IPS-15b (cell line): ENCODE measurements around the gene CCDC188.
A peak's percentile ranks its signal among the peaks of the same experiment; 100 is the strongest.

Source experiments
- H3K27me3 ChIP-seq: one replicate; pipeline ENCODE4 v1.6.1; 2013; ENCODE audit warnings: low read length; ENCODE audit not compliant: control insufficient read depth, insufficient read depth
- H3K36me3 ChIP-seq: one replicate; pipeline ENCODE4 v1.6.1; 2013; ENCODE audit warnings: low read length; ENCODE audit not compliant: control insufficient read depth, insufficient read depth
- H3K4me1 ChIP-seq: one replicate; pipeline ENCODE4 v1.6.1; 2013; ENCODE audit warnings: mild to moderate bottlenecking, low read length; ENCODE audit not compliant: control insufficient read depth, insufficient read depth
- H3K4me3 ChIP-seq: one replicate; pipeline ENCODE4 v1.5.1; 2013; ENCODE audit warnings: low read depth, low read length
- H3K9ac ChIP-seq: one replicate; pipeline ENCODE4 v1.6.1; 2013; ENCODE audit warnings: low read depth, mild to moderate bottlenecking, low read length
- H3K9me3 ChIP-seq: one replicate; pipeline ENCODE4 v1.6.1; 2013; ENCODE audit warnings: mild to moderate bottlenecking, low read length; ENCODE audit not compliant: control insufficient read depth, insufficient read depth

Gene CCDC188

GRCh38 chr22:20127318-20127868, 23.5 kb downstream of the CCDC188 start:
- H3K36me3 ChIP-seq, result peaks cover 45% of the 10 kb centered on the region

GRCh38 chr22:20126284-20127029, 24.4 kb downstream of the CCDC188 start:
- H3K36me3 ChIP-seq, result peaks cover 52% of the 10 kb centered on the region
- H3K9ac ChIP-seq, result no peak overlapping the region
- H3K9me3 ChIP-seq, result no peaks in the 10 kb centered on the region
- H3K27me3 ChIP-seq, result no peaks in the 10 kb centered on the region
- no peak overlapping the region for H3K4me3 ChIP-seq
- no peaks in the 10 kb centered on the region for H3K4me1 ChIP-seq

More at GRCh38 chr22:20127318-20127868, 23.5 kb downstream of the CCDC188 start:
- H3K27me3 ChIP-seq, result no peaks in the 10 kb centered on the region
- H3K4me1 ChIP-seq, result no peaks in the 10 kb centered on the region
- H3K9ac ChIP-seq, result no peak overlapping the region
- no peaks in the 10 kb centered on the region for H3K9me3 ChIP-seq
- no peak overlapping the region for H3K4me3 ChIP-seq

GRCh38 chr22:20125201-20126174, 25.4 kb downstream of the CCDC188 start:
- no peaks in the 10 kb centered on the region for H3K27me3 ChIP-seq
- H3K4me1 ChIP-seq, result no peaks in the 10 kb centered on the region
- H3K9me3 ChIP-seq, result no peaks in the 10 kb centered on the region
- no peak overlapping the region for H3K4me3 ChIP-seq
- H3K9ac ChIP-seq, result no peak overlapping the region
- peaks cover 58% of the 10 kb centered on the region for H3K36me3 ChIP-seq

- no peaks in the 10 kb centered on the region for H3K27me3 ChIP-seq
- H3K36me3 ChIP-seq, result peaks cover 70% of the 10 kb centered on the region
- H3K4me1 ChIP-seq, result peaks cover 2% of the 10 kb centered on the region
- no peaks in the 10 kb centered on the region for H3K9me3 ChIP-seq
- no peak overlapping the region for H3K4me3 ChIP-seq
- H3K9ac ChIP-seq, result peak overlapping the region; percentile 37
Observed at GRCh38 chr22:20124083-20124787, 26.6 kb downstream of the CCDC188 start.

GRCh38 chr22:20123366-20124082, 27.3 kb downstream of the CCDC188 start:
- H3K4me3 ChIP-seq, result no peak overlapping the region
- H3K9me3 ChIP-seq, result no peaks in the 10 kb centered on the region
- peaks cover 76% of the 10 kb centered on the region for H3K36me3 ChIP-seq
- no peaks in the 10 kb centered on the region for H3K27me3 ChIP-seq
- peaks cover 2% of the 10 kb centered on the region for H3K4me1 ChIP-seq
- peak overlapping the region; percentile 37 for H3K9ac ChIP-seq

- H3K27me3 ChIP-seq, result no peaks in the 10 kb centered on the region
- no peak overlapping the region for H3K4me3 ChIP-seq
- H3K9me3 ChIP-seq, result no peaks in the 10 kb centered on the region
- peaks cover 2% of the 10 kb centered on the region for H3K4me1 ChIP-seq
- H3K36me3 ChIP-seq, result peaks cover 72% of the 10 kb centered on the region
- peak overlapping the region; percentile 54 for H3K9ac ChIP-seq
Observed at GRCh38 chr22:20121856-20122415, 28.9 kb downstream of the CCDC188 start.

DNA sequence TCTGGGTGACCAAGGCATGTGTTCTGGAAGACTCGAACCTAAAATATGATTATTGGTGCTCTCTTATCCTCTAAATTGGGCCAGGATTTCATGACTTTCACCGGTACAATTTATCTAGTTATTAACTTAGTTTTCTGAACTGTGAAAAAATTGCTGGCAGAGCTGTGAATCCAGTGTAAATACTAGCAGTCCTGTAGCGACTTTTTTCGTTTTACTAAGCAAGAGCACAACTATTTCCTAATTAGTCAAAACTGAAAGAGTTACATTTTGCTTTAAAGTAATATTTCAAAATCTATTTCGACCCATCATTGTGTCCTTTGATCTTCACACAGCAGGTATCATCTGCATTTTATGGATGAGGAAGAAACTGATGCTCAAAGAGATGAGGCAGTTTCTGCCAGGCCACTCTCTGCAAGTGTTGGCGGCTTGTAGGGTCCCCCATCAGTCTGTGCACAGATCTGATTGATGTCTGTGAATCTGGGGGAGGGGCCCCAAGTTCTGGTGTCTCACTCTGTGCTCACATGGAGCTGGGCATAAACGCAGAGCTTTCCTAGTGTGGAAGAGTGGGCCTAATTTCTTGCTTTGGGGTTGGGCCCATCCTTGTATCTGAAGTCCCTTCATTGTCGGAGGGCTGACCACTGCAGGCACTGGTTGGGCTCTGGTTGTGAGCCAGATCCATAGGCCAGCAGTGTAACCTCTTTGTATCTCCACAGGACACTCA, 32.4 kb downstream of the CCDC188 start:
- peak overlapping the region; percentile 86 for H3K4me3 ChIP-seq
- H3K9ac ChIP-seq, result peak overlapping the region; percentile 99
- no peaks in the 10 kb centered on the region for H3K9me3 ChIP-seq
- peaks cover 2% of the 10 kb centered on the region for H3K4me1 ChIP-seq
- H3K27me3 ChIP-seq, result no peaks in the 10 kb centered on the region
- H3K36me3 ChIP-seq, result peaks cover 64% of the 10 kb centered on the region

GRCh38 chr22:20117633-20118299, 33.1 kb downstream of the CCDC188 start:
- peaks cover 2% of the 10 kb centered on the region for H3K4me1 ChIP-seq
- H3K9ac ChIP-seq, result peak overlapping the region; percentile 99
- H3K27me3 ChIP-seq, result no peaks in the 10 kb centered on the region
- no peaks in the 10 kb centered on the region for H3K9me3 ChIP-seq
- peak overlapping the region; percentile 86 for H3K4me3 ChIP-seq
- H3K36me3 ChIP-seq, result peaks cover 67% of the 10 kb centered on the region

- peak within 1 kb of the TSS; percentile 91 for H3K4me3 ChIP-seq
- H3K9ac ChIP-seq, result peak within 1 kb of the TSS; percentile 99
- no peaks in the 10 kb centered on the region for H3K9me3 ChIP-seq
- H3K27me3 ChIP-seq, result no peaks in the 10 kb centered on the region
- peaks cover 2% of the 10 kb centered on the region for H3K4me1 ChIP-seq
- peaks cover 70% of the 10 kb centered on the region for H3K36me3 ChIP-seq
Observed at GRCh38 chr22:20116951-20117632, 33.8 kb downstream of the CCDC188 start, which contains the start of gene TRMT2A. Gene TRMT2A (minus strand): TSS chr22:20117226. CDS start chr22:20116906, 320 bp downstream.
